Duodenal mucosa (tissue), 2 donors: ENCODE data around the gene TSSK3.
A peak's percentile ranks its signal among the peaks of the same experiment; 100 is the strongest.

ENCODE experiments used
- H3K27ac ChIP-seq: one replicate; pipeline ENCODE4 v1.7.0; 2013; ENCODE audit warnings: low read depth, low read length
- H3K27me3 ChIP-seq, 2 donors: one replicate each; pipeline ENCODE4 v1.7.0; 2013; ENCODE audit warnings: low read length in 2 of 2, control low read depth in 1 of 2; ENCODE audit not compliant: insufficient read depth in 2 of 2, control insufficient read depth in 1 of 2
- H3K36me3 ChIP-seq, 2 donors: one replicate each; pipeline ENCODE4 v1.7.0; 2013; ENCODE audit warnings: low read length in 2 of 2, control low read depth in 1 of 2; ENCODE audit not compliant: insufficient read depth in 2 of 2, control insufficient read depth in 1 of 2
- H3K4me1 ChIP-seq, 2 donors: one replicate each; pipeline ENCODE4 v1.7.0; 2013; ENCODE audit warnings: low read length in 2 of 2, control low read depth in 1 of 2; ENCODE audit not compliant: insufficient read depth in 2 of 2, control insufficient read depth in 1 of 2
- H3K4me3 ChIP-seq, 2 donors: one replicate each; pipeline ENCODE4 v1.7.0; 2013; ENCODE audit warnings: low read length in 2 of 2, low read depth in 1 of 2
- H3K9ac ChIP-seq, 2 donors: one replicate each; pipeline ENCODE4 v1.7.0; 2013; ENCODE audit warnings: low read length in 2 of 2, low read depth in 1 of 2
- H3K9me3 ChIP-seq, 2 donors: one replicate each; pipeline ENCODE4 v1.7.0; 2013; ENCODE audit warnings: low read length in 2 of 2, control low read depth in 1 of 2; ENCODE audit not compliant: control insufficient read depth in 1 of 2

Gene TSSK3

DNA sequence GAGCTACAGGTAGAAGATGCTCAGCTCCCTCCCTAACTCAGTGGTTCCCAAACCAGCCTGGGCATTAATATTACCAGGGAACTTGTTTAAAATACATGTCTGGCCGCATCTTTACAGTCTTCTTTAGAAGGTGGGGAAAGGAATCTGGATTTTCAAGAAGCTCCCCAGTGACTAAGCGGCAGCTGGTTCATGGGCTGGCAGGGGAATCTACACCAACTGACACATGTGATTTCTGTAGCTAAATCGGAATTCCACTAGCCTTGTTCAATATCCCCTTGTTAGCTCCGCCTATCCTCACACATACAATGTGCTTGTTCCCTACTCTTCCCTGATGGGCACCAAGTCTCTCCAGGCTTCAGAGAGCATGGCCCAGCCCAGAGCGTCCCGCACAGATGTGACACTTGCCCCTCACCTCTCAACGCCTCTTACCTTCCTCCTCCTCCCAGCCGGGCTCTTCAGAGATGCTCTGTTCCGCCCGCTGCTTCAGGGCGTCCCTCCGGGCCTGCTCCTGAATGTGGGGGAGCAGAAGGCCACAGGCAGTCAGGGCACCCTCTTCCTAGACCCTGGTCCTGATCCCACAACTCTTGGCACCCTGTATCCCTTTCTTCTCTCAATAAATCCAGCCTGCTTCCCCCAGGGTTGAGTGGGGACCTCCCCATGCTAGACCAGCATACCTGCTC, 15.3 kb downstream of the TSSK3 start:
- no peak overlapping the region for H3K27ac ChIP-seq
- H3K9me3 ChIP-seq = no peaks in the 10 kb centered on the region
- H3K27me3 ChIP-seq = no peaks in the 10 kb centered on the region
- no peak overlapping the region for H3K4me3 ChIP-seq
- no peaks in the 10 kb centered on the region for H3K4me1 ChIP-seq
- peaks cover 61 to 100% of the 10 kb centered on the region in 2 donors for H3K36me3 ChIP-seq
- H3K9ac ChIP-seq = no peak overlapping the region

DNA sequence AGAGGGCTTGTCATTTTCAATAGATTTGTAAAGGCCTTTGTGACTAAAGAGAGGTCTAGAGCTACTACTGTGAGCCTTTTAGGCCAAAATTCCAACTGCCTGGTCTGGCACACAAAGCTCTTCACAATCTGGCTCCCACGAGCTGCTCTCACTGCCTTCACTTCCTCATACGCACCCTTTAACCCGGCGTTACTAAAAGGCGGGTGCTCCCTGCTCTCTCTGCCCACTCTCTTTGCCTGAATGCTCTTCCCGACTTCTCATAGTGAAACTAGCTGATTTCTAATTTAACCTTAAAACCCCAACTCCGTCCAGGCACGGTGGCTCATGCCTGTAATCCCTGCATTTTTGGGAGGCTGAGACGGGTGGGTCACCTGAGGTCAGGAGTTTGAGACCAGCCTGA, 17.7 kb downstream of the TSSK3 start:
- Histone ChIP-seq H3K36me3 (peaks cover 65 to 100% of the 10 kb centered on the region in 2 donors), H3K4me3 (no peak overlapping the region), H3K9me3 (no peaks in the 10 kb centered on the region), H3K27me3 (no peaks in the 10 kb centered on the region), H3K4me1 (no peaks in the 10 kb centered on the region), H3K27ac (no peak overlapping the region), H3K9ac (no peak overlapping the region)

DNA sequence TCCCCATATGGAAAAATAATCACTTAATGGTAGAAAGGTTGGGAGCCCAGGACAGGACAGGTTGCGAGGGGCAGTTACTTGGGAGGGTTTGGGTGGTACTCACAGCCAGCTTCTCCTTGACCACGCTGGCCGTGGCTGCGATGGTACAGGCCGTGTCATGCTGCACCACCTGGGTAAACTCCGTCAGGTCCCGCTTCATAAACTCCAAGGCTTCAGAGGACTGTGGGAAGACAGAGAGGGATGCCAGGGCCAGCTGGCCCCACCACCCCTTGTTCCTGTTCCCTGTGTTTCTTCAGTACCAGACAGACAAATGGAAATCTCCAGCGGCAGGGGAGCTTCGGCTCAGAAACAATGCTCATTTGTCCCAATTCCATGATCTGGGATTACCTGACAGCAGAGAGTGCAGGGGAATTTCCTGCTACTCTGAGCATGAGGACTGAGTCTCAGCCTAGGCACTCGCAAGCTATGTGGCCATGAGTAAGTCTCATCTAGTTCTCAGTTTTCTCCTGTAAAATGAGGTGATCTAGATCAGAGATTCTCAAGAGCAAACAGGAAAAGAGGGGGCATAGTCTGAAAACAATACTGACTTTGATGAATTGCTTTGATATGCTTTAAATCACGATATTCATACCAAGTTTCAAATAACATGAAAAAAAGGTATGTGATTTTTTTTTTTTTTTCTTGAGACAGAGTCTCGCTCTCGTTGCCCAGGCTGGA, 24.5 kb downstream of the TSSK3 start:
- no peak overlapping the region for H3K27ac ChIP-seq
- no peak overlapping the region for H3K4me3 ChIP-seq
- no peak overlapping the region for H3K9ac ChIP-seq
- H3K27me3 ChIP-seq = no peaks in the 10 kb centered on the region
- peaks cover 0 to 5% of the 10 kb centered on the region in 2 donors for H3K4me1 ChIP-seq
- peaks cover 45 to 88% of the 10 kb centered on the region in 2 donors for H3K36me3 ChIP-seq
- H3K9me3 ChIP-seq = no peaks in the 10 kb centered on the region

DNA sequence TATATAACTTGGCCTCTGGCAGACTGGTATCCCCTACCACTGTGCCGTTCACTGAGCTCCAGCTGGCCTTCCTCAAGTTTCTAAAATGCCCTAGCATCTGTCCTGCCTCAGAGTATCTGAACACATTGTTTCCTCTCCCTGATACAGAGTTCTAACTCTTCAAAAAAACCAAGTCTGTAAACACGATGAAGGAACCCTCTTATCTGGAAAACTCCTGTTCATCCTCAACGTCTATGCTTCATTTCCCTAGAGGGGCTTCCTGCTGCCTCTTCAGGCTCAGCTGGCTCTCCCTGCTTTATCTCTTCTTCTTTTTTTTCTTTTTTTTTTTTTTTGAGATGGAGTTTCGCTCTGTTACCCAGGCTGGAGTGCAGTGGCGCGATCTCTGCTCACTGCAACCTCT, 26.3 kb downstream of the TSSK3 start:
- no peak overlapping the region for H3K9ac ChIP-seq
- H3K27ac ChIP-seq = no peak overlapping the region
- peaks cover 39 to 70% of the 10 kb centered on the region in 2 donors for H3K36me3 ChIP-seq
- no peaks in the 10 kb centered on the region for H3K9me3 ChIP-seq
- H3K4me1 ChIP-seq = peaks cover 13 to 14% of the 10 kb centered on the region in 2 donors
- no peaks in the 10 kb centered on the region for H3K27me3 ChIP-seq
- H3K4me3 ChIP-seq = no peak overlapping the region

DNA sequence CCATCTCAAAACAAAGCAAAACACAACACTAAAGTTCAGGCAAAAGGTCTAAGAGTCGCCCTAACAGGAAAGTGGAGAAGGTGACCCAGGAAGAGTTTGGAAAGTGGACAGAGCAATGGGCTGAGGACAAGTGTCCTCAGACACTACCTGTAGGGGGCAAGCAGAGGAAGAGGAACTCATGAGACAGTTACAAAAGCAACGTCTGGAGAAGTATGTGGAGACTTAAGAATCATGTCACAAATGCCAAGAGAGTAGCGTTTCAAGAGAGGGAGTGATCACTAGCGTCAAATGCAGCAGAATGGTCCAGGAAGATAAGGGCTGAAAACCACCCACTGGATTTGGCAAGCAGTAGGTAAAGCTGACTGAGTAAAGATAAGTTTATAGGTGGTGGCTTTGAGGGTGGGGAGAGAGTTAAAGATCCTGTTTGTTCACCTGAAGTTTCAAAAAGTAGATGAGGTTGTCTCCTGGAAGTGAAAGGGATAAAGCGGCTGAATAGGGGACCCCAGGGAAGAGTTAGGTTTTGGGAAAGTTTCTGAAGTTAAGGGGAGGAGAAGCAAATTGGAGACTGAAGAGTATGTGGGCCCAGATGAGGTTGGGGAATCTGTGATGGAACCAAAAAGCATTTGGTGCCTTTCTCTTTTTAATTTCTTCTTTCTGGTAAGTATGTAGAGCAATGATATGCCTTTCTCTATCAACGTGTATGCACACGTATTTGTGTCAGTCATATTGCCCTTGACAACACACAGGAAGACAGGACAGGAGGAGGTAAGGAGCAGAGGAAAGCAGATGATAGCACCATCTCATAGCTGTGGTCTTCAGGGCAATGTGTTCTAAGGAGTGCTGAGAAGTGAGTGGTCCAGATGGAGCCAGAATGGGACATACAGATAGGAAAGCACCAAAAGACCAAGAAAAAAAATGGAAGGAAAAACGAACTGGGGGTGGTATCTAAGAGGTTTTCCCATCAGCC, 28.8 kb downstream of the TSSK3 start:
- Histone ChIP-seq H3K4me1 (peaks cover 16 to 22% of the 10 kb centered on the region in 2 donors), H3K4me3 (no peak overlapping the region)

DNA sequence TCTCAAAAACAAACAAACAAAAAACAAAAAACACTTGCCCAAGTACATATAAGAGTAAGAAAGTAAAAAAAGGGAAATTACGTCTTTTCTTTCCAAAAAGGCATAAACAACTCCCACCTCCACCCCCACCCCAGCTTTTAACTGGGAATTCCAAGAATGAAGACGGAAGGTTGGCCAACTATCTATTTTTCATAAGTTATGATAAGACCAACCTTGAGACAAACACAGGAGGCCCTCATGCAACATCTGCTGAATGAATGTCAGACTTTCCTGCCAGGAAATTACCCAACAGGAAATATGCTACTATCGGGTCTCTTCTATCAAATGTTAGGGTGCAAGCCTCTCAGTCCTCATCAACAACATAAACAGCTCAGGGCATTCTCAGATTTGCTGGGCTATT, 30.0 kb downstream of the TSSK3 start:
- no peaks in the 10 kb centered on the region for H3K9me3 ChIP-seq
- H3K36me3 ChIP-seq = peaks cover 22 to 39% of the 10 kb centered on the region in 2 donors
- peaks cover 16 to 22% of the 10 kb centered on the region in 2 donors for H3K4me1 ChIP-seq
- H3K27ac ChIP-seq = no peak overlapping the region
- H3K27me3 ChIP-seq = no peaks in the 10 kb centered on the region
- no peak overlapping the region for H3K4me3 ChIP-seq
- peak overlapping the region in 1 of 2 donors; percentile 99 for H3K9ac ChIP-seq

More for the DNA sequence above, 28.8 kb downstream of the TSSK3 start:
- H3K36me3 ChIP-seq = peaks cover 28 to 47% of the 10 kb centered on the region in 2 donors
- no peak overlapping the region for H3K9ac ChIP-seq
- no peak overlapping the region for H3K27ac ChIP-seq
- no peaks in the 10 kb centered on the region for H3K27me3 ChIP-seq
- no peaks in the 10 kb centered on the region for H3K9me3 ChIP-seq

DNA sequence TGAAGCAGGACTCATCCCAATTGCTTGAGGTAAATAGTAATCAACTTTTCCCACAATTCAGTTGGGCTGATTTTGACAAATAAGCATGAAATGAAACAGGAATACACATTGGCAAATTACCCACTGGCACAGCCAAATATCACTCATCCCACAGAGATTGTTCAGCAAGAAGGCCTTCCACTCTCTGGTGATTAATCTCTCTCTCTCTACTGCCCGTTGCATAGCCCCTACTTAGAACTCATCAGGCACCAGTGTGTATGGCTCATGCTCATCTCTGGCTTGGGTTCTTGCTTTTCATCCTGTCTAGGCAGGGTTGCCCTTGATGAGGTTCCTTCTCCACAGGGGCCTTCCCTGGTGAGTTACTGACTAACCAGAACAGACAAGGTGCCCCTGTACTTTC, 30.8 kb downstream of the TSSK3 start:
- Histone ChIP-seq H3K36me3 (peaks cover 18 to 33% of the 10 kb centered on the region in 2 donors), H3K9ac (peak overlapping the region; percentile 97 to 99), H3K27me3 (no peaks in the 10 kb centered on the region), H3K27ac (no peak overlapping the region), H3K9me3 (no peaks in the 10 kb centered on the region), H3K4me3 (peak overlapping the region; percentile 96 to 100), H3K4me1 (peaks cover 16 to 22% of the 10 kb centered on the region in 2 donors)

DNA sequence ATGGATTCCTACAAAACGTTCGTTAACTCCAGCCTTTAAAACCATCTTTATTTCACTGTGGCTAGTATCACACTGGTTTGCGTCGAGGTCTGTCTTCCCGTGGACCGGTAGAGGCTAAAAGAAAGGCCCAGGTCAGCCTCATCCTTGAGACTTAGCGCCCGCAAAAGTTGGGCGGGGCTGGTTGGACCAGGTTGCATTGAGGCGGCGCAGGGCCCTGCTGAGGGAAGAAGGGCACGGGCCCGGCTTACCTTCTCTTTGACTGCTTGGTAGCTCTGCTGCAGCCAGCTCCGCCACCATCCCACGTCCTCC, 31.4 kb downstream of the TSSK3 start:
- Histone ChIP-seq H3K27me3 (no peaks in the 10 kb centered on the region), H3K27ac (peak overlapping the region; percentile 91), H3K36me3 (peaks cover 18 to 29% of the 10 kb centered on the region in 2 donors), H3K9ac (peak overlapping the region; percentile 97 to 99), H3K9me3 (no peaks in the 10 kb centered on the region), H3K4me3 (peak overlapping the region; percentile 96 to 100), H3K4me1 (peaks cover 16 to 22% of the 10 kb centered on the region in 2 donors)

DNA sequence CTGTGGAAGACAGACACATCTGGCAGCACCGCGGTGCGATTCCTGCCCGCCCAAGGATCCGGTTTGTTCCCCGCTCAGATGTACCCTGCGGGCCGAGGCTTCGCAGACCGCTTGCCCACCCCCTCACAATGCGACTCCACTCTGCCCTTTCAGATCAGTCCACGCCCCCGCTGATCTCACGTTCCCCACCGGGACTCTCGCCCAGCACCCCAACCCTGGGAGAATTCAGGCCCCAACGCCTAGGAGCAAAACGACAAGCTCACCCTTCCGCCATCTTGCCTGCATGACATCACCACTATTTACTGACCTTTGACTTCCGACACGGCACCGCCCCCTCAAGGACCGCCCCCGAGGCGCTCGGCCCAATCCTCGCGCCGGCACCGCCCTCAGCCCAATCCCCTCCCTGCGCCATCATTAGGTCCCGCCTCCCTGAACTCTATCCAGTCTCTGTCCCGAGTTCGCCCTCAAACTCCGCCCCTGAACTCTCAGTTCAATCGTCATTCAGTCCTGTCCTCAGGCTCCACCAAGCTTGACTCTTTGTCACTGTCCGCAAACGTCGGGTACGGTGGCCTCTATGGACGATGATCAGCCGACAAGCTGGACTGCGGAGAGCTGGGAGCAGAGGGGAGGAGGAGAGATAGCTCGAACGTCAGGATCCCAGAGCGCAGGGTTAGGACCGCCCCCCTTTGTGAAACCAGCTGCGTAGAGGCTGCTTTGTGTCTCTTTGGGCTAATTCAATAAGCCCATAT, 32.0 kb downstream of the TSSK3 start, which contains the start of gene BSDC1:
Gene BSDC1, minus strand, starts transcription at position 301 of the 749 bp plus-strand sequence. Its CDS starts 27 bp downstream, at position 274.
- H3K4me3 ChIP-seq = peak within 1 kb of the TSS; percentile 96 to 100
- no peaks in the 10 kb centered on the region for H3K9me3 ChIP-seq
- H3K4me1 ChIP-seq = peaks cover 16 to 22% of the 10 kb centered on the region in 2 donors
- H3K27me3 ChIP-seq = no peaks in the 10 kb centered on the region
- peak within 1 kb of the TSS; percentile 97 to 99 for H3K9ac ChIP-seq
- peak within 1 kb of the TSS; percentile 91 for H3K27ac ChIP-seq
- peaks cover 15 to 25% of the 10 kb centered on the region in 2 donors for H3K36me3 ChIP-seq
